GM12873 (cell line): ENCODE data around the gene ABHD15.

ENCODE experiments used
- CTCF ChIP-seq: IDR thresholded peaks from 2 replicates; pipeline ENCODE4 v1.5.1; 2012; ENCODE audit warnings: low read depth, mild to moderate bottlenecking, moderate library complexity, low read length, control low read depth; ENCODE audit not compliant: insufficient read depth; ENCODE audit errors: missing control alignments

Gene ABHD15

GRCh38 chr17:29544066-29544465 is 22.8 kb downstream of the ABHD15 start:
- no peak for TF ChIP-seq CTCF

- no peak for TF ChIP-seq CTCF
Observed at GRCh38 chr17:29533976-29534375, 32.9 kb downstream of the ABHD15 start.

GRCh38 chr17:29526322-29526721 is 40.5 kb downstream of the ABHD15 start:
- no peak for TF ChIP-seq CTCF

- no peak for TF ChIP-seq CTCF
Observed at GRCh38 chr17:29524692-29525091, 42.1 kb downstream of the ABHD15 start.

- no peak for TF ChIP-seq CTCF
Observed at GRCh38 chr17:29518359-29518758, 48.5 kb downstream of the ABHD15 start.

GRCh38 chr17:29514792-29515191 is 52.0 kb downstream of the ABHD15 start:
- no peak for TF ChIP-seq CTCF

- no peak for TF ChIP-seq CTCF
Observed at GRCh38 chr17:29510953-29511352, 55.9 kb downstream of the ABHD15 start.
